ENCODE data around the gene ID2. TPM values are rescaled to one million over a fixed set of nuclear protein-coding genes. Genes with fewer than 3 reads are reported as not detected.

ID2 gene
- 10 to 100 TPM; 61.1 to 62.5 TPM for total RNA-seq

- peak; percentile 99 for DNase-seq
- H3K4me3 Mint-ChIP-seq: peak within 1 kb of the TSS; percentile 98
- H3K4me1 Mint-ChIP-seq: peaks cover 39% of the 10 kb centered on the region
- H3K27ac Mint-ChIP-seq: peak within 1 kb of the TSS; percentile 89
- peaks cover 18% of the 10 kb centered on the region for H3K36me3 Mint-ChIP-seq
- no peaks in the 10 kb centered on the region for H3K9me3 Mint-ChIP-seq
- peaks cover 26% of the 10 kb centered on the region for H3K27me3 Mint-ChIP-seq
Observed at GRCh38 chr2:8681786-8682692, at the start of gene ID2. Gene ID2, plus strand, starts transcription at chr2:8682056. Its CDS starts 110 bp downstream, at chr2:8682166.

GRCh38 chr2:8632755-8633154, 49.1 kb upstream of the ID2 start:
- H3K36me3 Mint-ChIP-seq: no peaks in the 10 kb centered on the region
- H3K27ac Mint-ChIP-seq: no peak overlapping the region
- DNase-seq: no peak
- H3K27me3 Mint-ChIP-seq: no peaks in the 10 kb centered on the region
- H3K9me3 Mint-ChIP-seq: no peaks in the 10 kb centered on the region
- H3K4me1 Mint-ChIP-seq: no peaks in the 10 kb centered on the region
- no peak overlapping the region for H3K4me3 Mint-ChIP-seq

GRCh38 chr2:8633186-8633734, 48.6 kb upstream of the ID2 start:
- Mint-ChIP-seq H3K27ac (no peak overlapping the region), H3K4me1 (no peaks in the 10 kb centered on the region), H3K36me3 (no peaks in the 10 kb centered on the region), H3K4me3 (no peak overlapping the region), H3K9me3 (no peaks in the 10 kb centered on the region), H3K27me3 (no peaks in the 10 kb centered on the region)
- DNase-seq: no peak

- DNase-seq: no peak
- Mint-ChIP-seq H3K9me3 (no peaks in the 10 kb centered on the region), H3K36me3 (no peaks in the 10 kb centered on the region), H3K4me3 (no peak overlapping the region), H3K4me1 (no peaks in the 10 kb centered on the region), H3K27ac (no peak overlapping the region), H3K27me3 (no peaks in the 10 kb centered on the region)
Observed at GRCh38 chr2:8633735-8634313, 48.0 kb upstream of the ID2 start.

- no peak overlapping the region for H3K4me3 Mint-ChIP-seq
- no peak overlapping the region for H3K27ac Mint-ChIP-seq
- H3K9me3 Mint-ChIP-seq: no peaks in the 10 kb centered on the region
- DNase-seq: no peak
- no peaks in the 10 kb centered on the region for H3K4me1 Mint-ChIP-seq
- no peaks in the 10 kb centered on the region for H3K27me3 Mint-ChIP-seq
- no peaks in the 10 kb centered on the region for H3K36me3 Mint-ChIP-seq
Observed at GRCh38 chr2:8634466-8635172, 47.2 kb upstream of the ID2 start.

- no peaks in the 10 kb centered on the region for H3K9me3 Mint-ChIP-seq
- no peak for DNase-seq
- H3K4me3 Mint-ChIP-seq: no peak overlapping the region
- no peaks in the 10 kb centered on the region for H3K4me1 Mint-ChIP-seq
- H3K36me3 Mint-ChIP-seq: no peaks in the 10 kb centered on the region
- H3K27me3 Mint-ChIP-seq: no peaks in the 10 kb centered on the region
- H3K27ac Mint-ChIP-seq: no peak overlapping the region
Observed at GRCh38 chr2:8636041-8636491, 45.8 kb upstream of the ID2 start.

GRCh38 chr2:8636721-8637636, 44.9 kb upstream of the ID2 start:
- DNase-seq: no peak
- no peaks in the 10 kb centered on the region for H3K36me3 Mint-ChIP-seq
- H3K27me3 Mint-ChIP-seq: no peaks in the 10 kb centered on the region
- H3K27ac Mint-ChIP-seq: no peak overlapping the region
- H3K4me1 Mint-ChIP-seq: no peaks in the 10 kb centered on the region
- no peaks in the 10 kb centered on the region for H3K9me3 Mint-ChIP-seq
- H3K4me3 Mint-ChIP-seq: no peak overlapping the region

GRCh38 chr2:8638327-8638726, 43.5 kb upstream of the ID2 start:
- Mint-ChIP-seq H3K9me3 (no peaks in the 10 kb centered on the region), H3K27me3 (no peaks in the 10 kb centered on the region), H3K4me1 (no peaks in the 10 kb centered on the region), H3K4me3 (no peak overlapping the region), H3K27ac (no peak overlapping the region), H3K36me3 (no peaks in the 10 kb centered on the region)
- no peak for DNase-seq

GRCh38 chr2:8639122-8639635, 42.7 kb upstream of the ID2 start:
- no peak for DNase-seq
- Mint-ChIP-seq H3K9me3 (no peaks in the 10 kb centered on the region), H3K27ac (no peak overlapping the region), H3K36me3 (no peaks in the 10 kb centered on the region), H3K4me1 (no peaks in the 10 kb centered on the region), H3K27me3 (no peaks in the 10 kb centered on the region), H3K4me3 (no peak overlapping the region)

- no peak overlapping the region for H3K27ac Mint-ChIP-seq
- H3K4me1 Mint-ChIP-seq: peaks cover 2% of the 10 kb centered on the region
- H3K9me3 Mint-ChIP-seq: no peaks in the 10 kb centered on the region
- DNase-seq: no peak
- no peak overlapping the region for H3K4me3 Mint-ChIP-seq
- no peaks in the 10 kb centered on the region for H3K27me3 Mint-ChIP-seq
- no peaks in the 10 kb centered on the region for H3K36me3 Mint-ChIP-seq
Observed at GRCh38 chr2:8640498-8640897, 41.4 kb upstream of the ID2 start.

GRCh38 chr2:8641301-8641965, 40.4 kb upstream of the ID2 start:
- Mint-ChIP-seq H3K36me3 (no peaks in the 10 kb centered on the region), H3K4me1 (peaks cover 2% of the 10 kb centered on the region), H3K4me3 (no peak overlapping the region), H3K9me3 (no peaks in the 10 kb centered on the region), H3K27me3 (no peaks in the 10 kb centered on the region), H3K27ac (no peak overlapping the region)
- no peak for DNase-seq

- no peak overlapping the region for H3K4me3 Mint-ChIP-seq
- no peaks in the 10 kb centered on the region for H3K27me3 Mint-ChIP-seq
- H3K9me3 Mint-ChIP-seq: no peaks in the 10 kb centered on the region
- no peak overlapping the region for H3K27ac Mint-ChIP-seq
- H3K36me3 Mint-ChIP-seq: no peaks in the 10 kb centered on the region
- H3K4me1 Mint-ChIP-seq: peaks cover 2% of the 10 kb centered on the region
- no peak for DNase-seq
Observed at GRCh38 chr2:8642366-8643068, 39.3 kb upstream of the ID2 start.

- Mint-ChIP-seq H3K9me3 (no peaks in the 10 kb centered on the region), H3K27me3 (no peaks in the 10 kb centered on the region), H3K4me3 (no peak overlapping the region), H3K36me3 (no peaks in the 10 kb centered on the region), H3K27ac (no peak overlapping the region), H3K4me1 (peaks cover 2% of the 10 kb centered on the region)
- DNase-seq: no peak
Observed at GRCh38 chr2:8643250-8643995, 38.4 kb upstream of the ID2 start.

Data from activated naive CD8-positive, alpha-beta T cell treated with anti-CD3 and anti-CD28 coated beads for 36 hours (primary cell).